ENCODE data around the gene SLC25A21.

The SLC25A21 gene

DNA sequence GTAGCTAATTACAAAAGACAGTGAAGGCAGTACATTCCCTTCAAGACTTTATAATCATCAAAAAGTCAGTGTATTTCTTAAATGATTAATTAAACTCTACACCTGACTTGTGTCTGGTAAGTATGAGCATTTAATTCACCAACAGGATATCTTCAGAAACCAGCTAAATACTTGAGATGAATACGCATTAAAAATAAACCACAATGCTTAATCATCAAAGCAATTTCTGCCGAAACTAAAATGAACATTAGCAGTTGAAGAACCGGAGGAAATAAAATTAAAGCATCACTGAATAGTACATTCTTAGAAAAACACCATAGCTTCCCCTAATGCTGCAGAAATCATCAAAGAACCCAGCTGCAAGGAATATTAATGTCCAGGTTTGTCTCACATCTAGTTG is 32.7 kb downstream of the SLC25A21 start:
- DNase-seq = no peak
- H3K9me3 Mint-ChIP-seq = no peaks in the 10 kb centered on the region
- no peak overlapping the region for H3K4me3 Mint-ChIP-seq
- no peak overlapping the region for H3K27ac Mint-ChIP-seq
- no peaks in the 10 kb centered on the region for H3K4me1 Mint-ChIP-seq
- no peak for ATAC-seq
- no peaks in the 10 kb centered on the region for H3K27me3 Mint-ChIP-seq

DNA sequence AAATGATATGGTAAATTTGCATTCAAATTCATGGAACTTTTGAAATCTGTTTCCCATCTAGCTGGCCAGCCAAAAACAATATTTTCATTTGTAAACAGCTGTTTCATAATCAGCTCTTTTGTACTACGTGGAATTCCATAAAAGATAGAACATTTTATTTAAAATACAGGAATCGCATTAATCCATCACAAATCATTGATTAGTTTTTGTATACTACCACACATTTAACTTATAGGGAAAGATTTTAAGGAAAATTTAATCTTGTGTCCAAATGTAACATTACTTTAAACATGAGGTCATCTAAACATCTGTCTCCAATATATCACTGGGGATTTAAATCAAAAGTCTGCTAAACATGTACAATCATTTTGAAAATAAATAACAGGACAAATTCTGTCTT is 33.5 kb downstream of the SLC25A21 start:
- Mint-ChIP-seq H3K27ac (no peak overlapping the region), H3K4me3 (no peak overlapping the region), H3K4me1 (no peaks in the 10 kb centered on the region), H3K27me3 (no peaks in the 10 kb centered on the region), H3K9me3 (peaks cover 0 to under 1% of the 10 kb centered on the region in 2 donors)
- DNase-seq (no peak), ATAC-seq (no peak)

DNA sequence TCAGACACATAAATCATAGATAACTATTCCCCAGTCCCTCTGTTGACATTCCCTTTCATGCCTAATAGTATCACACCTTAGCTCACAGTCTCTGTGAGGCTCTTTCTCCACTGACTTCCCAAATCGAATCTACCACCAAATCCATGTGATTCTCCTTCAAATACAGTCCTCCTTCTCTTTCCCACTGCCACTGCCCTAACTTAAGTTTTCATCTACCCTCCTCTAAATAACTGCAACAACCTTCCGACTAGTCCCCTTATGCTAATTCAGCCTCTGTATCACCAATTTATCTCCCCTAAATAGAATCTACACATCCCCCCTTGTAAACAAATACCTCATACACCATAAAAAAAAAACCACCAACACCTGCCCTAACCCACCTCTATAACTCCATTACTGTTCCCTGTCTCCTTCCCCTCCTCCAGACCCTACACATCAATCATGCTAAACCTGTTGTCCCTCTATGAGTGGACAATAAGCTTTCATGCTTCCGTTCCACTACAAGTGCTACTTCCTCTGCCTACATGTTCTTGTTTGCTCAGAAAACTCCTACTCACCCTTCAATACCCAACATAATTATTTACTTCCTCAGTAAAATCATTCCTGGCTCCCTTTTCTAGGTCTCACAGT is 39.0 kb downstream of the SLC25A21 start:
- Mint-ChIP-seq H3K27ac (no peak overlapping the region), H3K4me3 (no peak overlapping the region), H3K27me3 (no peaks in the 10 kb centered on the region), H3K4me1 (no peaks in the 10 kb centered on the region), H3K9me3 (peaks cover 0 to 7% of the 10 kb centered on the region in 2 donors)
- DNase-seq = no peak
- ATAC-seq = no peak

DNA sequence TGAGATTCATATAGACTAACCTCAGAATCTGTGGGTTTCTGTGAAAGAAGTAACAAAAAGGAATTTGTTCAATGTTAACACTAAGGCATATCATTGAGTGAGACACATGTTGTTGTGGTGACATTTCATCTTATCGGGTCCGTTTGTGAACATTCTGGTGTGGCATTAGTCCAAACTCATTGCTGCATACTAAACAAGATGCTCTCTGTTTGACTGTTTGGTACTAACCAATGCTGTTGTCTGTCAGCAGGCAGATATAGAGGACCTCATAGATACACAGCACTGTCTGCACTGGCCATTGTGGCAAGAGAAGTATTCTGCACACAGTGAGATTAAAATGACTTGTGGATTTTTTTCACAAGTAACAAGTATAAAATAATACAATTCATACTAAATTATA is 41.2 kb downstream of the SLC25A21 start:
- Mint-ChIP-seq H3K27me3 (no peaks in the 10 kb centered on the region), H3K4me1 (no peaks in the 10 kb centered on the region), H3K9me3 (peaks cover 0 to 7% of the 10 kb centered on the region in 2 donors), H3K27ac (no peak overlapping the region), H3K4me3 (no peak overlapping the region)
- ATAC-seq = no peak
- no peak for DNase-seq

DNA sequence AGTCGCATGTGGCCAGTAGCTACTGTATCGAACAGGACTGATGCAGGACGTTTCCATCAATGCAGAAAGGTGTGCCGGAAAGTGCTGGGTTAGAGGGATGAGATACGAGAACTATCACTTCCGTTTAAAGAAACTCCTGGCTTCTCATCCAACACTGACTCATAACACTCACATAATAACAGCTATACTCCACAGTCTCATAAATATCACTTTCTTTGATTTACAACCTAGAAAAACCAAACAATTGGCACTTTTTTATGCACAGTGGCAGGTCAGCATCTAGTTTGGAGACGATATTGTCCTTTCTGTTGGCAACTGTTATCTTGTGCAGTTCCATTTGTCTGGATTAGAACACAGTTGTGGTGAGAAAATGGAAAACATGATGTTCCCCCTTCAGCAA is 43.4 kb downstream of the SLC25A21 start:
- no peak overlapping the region for H3K27ac Mint-ChIP-seq
- no peaks in the 10 kb centered on the region for H3K4me1 Mint-ChIP-seq
- no peak overlapping the region for H3K4me3 Mint-ChIP-seq
- H3K9me3 Mint-ChIP-seq = peaks cover 0 to 7% of the 10 kb centered on the region in 2 donors
- DNase-seq = no peak
- no peaks in the 10 kb centered on the region for H3K27me3 Mint-ChIP-seq
- no peak for ATAC-seq

DNA sequence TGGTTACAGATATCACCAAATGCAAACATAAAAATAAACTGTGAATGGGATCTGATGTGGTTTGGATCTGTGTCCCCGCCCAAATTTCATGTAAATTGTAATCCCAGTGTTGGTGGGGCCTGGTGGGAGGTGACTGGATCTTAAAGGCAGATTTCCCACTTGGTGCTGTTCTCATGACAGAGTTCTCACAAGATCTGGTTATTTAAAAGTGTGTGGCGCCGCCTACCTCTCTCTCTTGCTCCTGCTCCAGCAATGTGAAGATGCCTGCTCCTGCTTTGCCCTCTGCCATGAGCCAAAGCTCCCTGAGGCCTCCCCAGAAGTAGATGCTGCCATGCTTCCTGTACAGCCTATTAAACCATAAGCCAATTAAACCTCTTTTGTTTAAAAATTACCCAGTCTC is 47.8 kb downstream of the SLC25A21 start:
- DNase-seq = no peak
- H3K9me3 Mint-ChIP-seq = no peaks in the 10 kb centered on the region
- no peaks in the 10 kb centered on the region for H3K27me3 Mint-ChIP-seq
- no peak overlapping the region for H3K27ac Mint-ChIP-seq
- no peak for ATAC-seq
- no peaks in the 10 kb centered on the region for H3K4me1 Mint-ChIP-seq
- H3K4me3 Mint-ChIP-seq = no peak overlapping the region

DNA sequence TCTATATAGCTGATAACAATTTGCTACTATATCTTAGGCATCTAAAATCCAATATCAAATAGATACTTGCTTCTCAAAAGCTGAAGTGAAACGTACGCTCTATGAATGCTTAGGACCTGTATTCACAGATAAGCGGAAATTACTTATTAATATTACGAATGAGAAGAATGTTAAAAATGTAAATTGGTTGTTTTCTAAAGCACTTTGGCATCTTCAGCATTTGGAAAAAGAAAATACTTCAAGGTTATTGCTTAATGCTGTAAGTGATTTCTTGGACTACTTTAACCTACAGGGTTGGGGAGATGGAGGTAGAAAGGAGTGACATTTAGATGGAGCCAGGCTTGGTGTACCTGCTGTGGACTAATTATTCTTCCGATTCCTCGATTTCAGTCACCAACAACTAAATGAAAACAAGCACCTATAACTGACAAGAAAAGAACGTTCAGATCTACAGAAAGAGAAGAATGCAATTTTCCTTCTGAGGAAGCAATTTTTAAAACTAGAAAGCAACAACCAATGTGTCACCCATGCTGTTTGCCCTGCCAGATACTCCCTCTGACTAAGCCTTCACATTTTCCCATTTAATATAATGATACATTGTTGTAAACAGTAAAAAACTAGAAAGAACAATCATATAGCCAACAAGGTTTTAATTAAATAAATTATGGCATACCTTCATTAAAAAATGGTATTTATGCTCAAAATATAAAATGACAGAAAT is 49.3 kb downstream of the SLC25A21 start:
- Mint-ChIP-seq H3K4me3 (no peak overlapping the region), H3K27me3 (no peaks in the 10 kb centered on the region), H3K27ac (no peak overlapping the region), H3K4me1 (no peaks in the 10 kb centered on the region), H3K9me3 (no peaks in the 10 kb centered on the region)
- DNase-seq (no peak), ATAC-seq (no peak)

DNA sequence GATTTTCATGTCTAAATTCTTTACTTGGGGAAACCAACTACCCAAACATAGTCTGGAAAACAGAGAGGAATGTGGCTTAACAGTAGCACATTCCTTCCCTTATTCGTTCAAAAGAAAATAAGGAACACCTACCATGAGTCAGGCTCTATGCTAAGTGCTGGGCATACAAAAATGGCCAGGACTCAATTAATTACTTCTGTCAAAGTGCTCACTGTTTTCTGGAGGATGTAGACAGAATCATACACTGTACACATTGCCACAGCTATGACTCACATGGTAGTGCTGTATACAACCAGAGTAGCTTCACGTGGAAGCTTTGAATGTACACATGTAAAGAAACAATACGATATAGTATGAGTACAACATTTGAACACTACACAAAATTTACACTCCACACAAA is 50.1 kb downstream of the SLC25A21 start:
- no peaks in the 10 kb centered on the region for H3K4me1 Mint-ChIP-seq
- no peak for DNase-seq

DNA sequence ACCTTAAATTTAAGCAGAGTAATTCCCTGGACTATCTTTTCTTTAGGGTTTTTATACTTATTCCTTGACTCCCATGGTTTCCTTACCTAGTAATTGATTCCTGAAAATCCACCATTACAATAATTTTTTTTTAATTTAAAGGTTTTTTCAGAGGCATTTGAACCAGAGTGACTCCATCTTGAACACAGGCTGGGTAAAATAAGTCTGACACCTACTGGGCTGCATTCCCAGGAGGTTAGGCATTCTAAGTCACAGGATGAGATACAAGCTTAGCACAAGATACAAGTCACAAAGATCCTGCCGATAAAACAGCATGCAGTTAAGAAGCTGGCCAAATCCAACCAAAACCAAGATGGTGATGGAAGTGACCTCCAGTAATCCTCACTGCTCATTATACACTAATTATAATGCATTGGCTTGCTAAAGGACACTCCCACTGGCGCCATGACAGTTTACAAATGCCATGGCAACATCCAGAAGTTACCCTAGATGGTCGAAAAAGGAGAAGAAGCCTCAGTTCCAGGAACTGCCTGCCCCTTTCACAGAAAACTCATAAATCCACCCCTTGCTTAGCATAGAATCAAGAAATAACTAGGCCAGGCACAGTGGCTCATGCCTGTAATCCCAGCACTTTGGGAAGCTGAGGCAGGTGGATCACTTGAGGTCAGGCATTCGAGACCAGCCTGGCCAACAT is 53.6 kb downstream of the SLC25A21 start:
- ATAC-seq = no peak
- Mint-ChIP-seq H3K4me1 (no peaks in the 10 kb centered on the region), H3K27ac (no peak overlapping the region), H3K9me3 (no peaks in the 10 kb centered on the region), H3K4me3 (no peak overlapping the region), H3K27me3 (no peaks in the 10 kb centered on the region)
- no peak for DNase-seq

More for the DNA sequence above, 50.1 kb downstream of the SLC25A21 start:
- Mint-ChIP-seq H3K27ac (no peak overlapping the region), H3K27me3 (no peaks in the 10 kb centered on the region), H3K4me3 (no peak overlapping the region), H3K9me3 (no peaks in the 10 kb centered on the region)
- no peak for ATAC-seq

DNA sequence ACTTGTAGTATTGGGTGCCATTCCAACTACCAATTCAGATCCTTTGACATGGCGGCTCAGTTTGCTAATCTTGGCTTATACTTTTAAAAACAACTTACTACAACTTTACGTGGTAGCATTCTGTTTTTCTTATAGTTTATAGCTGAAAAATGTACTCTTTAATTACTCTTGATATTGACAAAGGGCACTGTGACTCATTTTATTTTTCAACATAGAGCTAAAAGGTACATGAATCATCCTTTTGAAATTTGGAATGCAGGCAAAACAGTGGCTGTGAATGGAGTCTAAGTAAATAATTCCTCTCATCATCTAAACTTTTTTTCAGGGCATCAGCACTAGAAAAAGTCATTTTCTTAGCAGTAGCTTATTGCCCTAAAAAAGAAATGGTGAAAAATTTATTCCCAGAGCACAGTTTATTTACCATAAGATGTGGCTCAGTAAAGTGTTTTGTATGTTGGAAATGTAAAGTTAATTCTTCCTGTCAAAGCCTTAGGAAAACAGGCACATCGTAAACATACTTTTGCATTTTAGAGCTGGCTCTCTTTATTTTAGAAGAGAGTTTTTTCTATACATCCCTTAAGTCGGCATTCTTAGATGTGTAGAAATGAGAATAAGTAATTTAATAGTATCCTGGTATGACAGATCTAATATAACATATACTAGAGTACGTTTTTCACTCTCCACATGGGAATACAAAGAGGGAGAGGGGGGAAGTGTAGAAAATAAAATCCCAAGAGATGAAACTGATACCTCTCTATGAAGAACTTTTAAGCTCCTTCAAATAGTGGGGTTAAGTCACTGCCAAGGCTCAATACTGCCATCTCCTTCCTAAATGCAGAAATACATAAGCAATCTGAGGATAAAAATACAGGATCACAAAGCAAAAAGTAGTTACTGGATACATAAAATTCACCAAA is 55.2 kb downstream of the SLC25A21 start:
- no peak overlapping the region for H3K27ac Mint-ChIP-seq
- H3K27me3 Mint-ChIP-seq = no peaks in the 10 kb centered on the region
- H3K4me1 Mint-ChIP-seq = no peaks in the 10 kb centered on the region
- ATAC-seq (no peak), DNase-seq (no peak)
- no peaks in the 10 kb centered on the region for H3K9me3 Mint-ChIP-seq
- no peak overlapping the region for H3K4me3 Mint-ChIP-seq

DNA sequence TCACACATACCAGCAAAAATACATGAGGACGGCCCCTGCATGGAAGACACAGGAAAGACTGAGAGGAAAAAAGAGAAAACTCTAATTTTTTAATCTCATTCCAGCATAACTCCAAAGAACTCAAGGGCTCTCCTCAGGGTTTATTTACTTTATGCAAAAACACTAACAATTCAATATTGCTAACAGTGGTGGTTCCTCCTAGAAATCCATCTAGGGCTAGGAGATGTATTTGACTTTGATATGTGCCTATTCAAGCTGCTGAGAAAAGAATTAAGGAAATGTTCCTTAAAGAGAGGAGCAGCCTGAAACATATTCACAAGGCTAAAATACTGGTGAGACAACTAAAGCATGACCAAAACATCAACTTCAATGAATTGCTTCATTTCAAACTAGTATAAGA is 57.0 kb downstream of the SLC25A21 start:
- no peaks in the 10 kb centered on the region for H3K27me3 Mint-ChIP-seq
- H3K4me1 Mint-ChIP-seq = no peaks in the 10 kb centered on the region
- no peaks in the 10 kb centered on the region for H3K9me3 Mint-ChIP-seq
- ATAC-seq (no peak), DNase-seq (no peak)
- H3K27ac Mint-ChIP-seq = no peak overlapping the region
- no peak overlapping the region for H3K4me3 Mint-ChIP-seq

DNA sequence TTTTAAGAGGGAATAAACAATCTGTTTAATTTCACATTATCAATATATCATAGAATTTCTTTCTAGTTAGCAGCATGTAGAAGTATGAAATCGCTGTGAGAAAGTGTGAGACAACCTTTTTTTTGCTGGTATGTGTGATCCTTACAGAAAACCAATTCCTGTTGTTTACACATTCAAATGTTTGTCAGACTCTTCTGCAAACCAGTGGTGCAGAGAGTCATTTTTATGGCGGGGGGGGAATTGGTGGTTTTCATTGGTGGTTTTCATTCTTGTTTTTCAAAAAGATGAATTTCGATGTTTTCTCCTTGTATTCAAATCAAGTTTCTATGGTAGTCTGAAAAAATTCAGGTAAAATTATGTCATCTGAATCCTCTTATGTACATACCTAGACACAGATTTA is 57.8 kb downstream of the SLC25A21 start:
- no peaks in the 10 kb centered on the region for H3K27me3 Mint-ChIP-seq
- H3K4me1 Mint-ChIP-seq = no peaks in the 10 kb centered on the region
- H3K9me3 Mint-ChIP-seq = no peaks in the 10 kb centered on the region
- no peak overlapping the region for H3K27ac Mint-ChIP-seq
- DNase-seq (no peak), ATAC-seq (no peak)
- H3K4me3 Mint-ChIP-seq = no peak overlapping the region

DNA sequence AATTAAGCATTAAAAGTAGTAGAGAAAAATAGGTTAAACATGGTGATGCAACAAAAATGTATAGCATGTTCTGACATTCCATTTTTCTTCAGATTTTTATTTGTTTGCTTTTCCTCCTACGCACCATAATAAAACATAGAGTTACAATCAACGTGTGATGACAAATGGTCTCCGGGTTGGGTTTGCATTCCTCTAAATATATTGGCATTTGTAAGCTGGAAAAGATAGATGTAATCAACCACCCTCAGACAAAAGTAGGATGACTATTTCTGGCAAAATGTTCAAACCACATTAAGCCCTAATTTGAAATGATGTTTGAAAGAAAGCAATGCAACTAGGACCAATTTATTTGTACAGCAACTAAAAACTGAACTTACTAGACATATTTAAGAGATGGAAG is 58.4 kb downstream of the SLC25A21 start:
- no peak for DNase-seq

DNA sequence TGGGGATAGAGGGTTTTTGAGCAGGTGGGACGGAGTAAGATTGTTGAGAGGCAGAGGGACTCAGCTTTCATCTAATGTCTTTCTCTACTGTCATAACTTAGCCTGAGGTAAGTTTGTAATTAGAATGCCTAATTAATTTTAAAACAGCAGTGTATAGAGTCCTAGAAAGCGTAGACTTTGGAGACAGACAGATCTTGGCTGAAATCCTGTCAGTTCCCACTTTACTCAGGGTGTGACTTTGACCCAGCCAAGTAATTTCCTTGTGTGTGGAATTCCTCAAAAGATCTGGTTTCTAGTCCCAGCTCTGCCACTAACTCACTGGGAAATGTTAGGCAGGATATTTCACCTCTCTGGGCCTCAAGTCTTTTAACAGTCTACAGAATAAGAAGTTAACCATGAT is 74.3 kb downstream of the SLC25A21 start:
- Mint-ChIP-seq H3K4me3 (no peak overlapping the region), H3K4me1 (no peaks in the 10 kb centered on the region), H3K9me3 (peaks cover 0 to 8% of the 10 kb centered on the region in 2 donors), H3K27me3 (no peaks in the 10 kb centered on the region), H3K27ac (no peak overlapping the region)
- ATAC-seq (no peak), DNase-seq (no peak)

More for the DNA sequence above, 58.4 kb downstream of the SLC25A21 start:
- Mint-ChIP-seq H3K9me3 (peaks cover 0 to 3% of the 10 kb centered on the region in 2 donors), H3K27me3 (no peaks in the 10 kb centered on the region), H3K4me1 (no peaks in the 10 kb centered on the region), H3K4me3 (no peak overlapping the region), H3K27ac (no peak overlapping the region)
- no peak for ATAC-seq

DNA sequence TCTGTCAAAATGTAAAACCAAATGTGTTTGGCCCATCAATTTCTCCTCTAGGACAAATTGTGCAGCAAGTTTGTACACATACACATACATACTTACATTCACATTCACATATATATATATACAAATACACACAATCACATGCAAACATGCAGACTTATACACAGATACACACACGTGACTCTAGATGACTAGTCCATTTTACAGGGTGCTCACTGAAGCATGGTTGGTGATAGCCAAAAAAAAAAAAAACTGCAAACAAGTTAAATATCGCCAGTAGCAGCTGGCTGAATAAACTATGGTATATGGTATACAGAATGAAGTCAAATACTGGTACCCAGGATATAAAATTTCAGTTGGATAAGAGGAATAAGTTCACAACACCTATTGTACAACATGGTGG is 77.9 kb downstream of the SLC25A21 start:
- ATAC-seq (no peak), DNase-seq (no peak)
- Mint-ChIP-seq H3K9me3 (peaks cover 0 to 6% of the 10 kb centered on the region in 2 donors), H3K27me3 (no peaks in the 10 kb centered on the region), H3K27ac (no peak overlapping the region), H3K4me1 (no peaks in the 10 kb centered on the region), H3K4me3 (no peak overlapping the region)

Measured in stimulated activated naive CD8-positive, alpha-beta T cell treated with anti-CD3 and anti-CD28 coated beads, Interleukin-15, amount 100 ng/mL, for 72 hours (primary cell).